Muscle layer of duodenum (tissue), 2 donors: ENCODE results near the gene GASK1A.

Experiments used
- H3K27ac ChIP-seq: one replicate; pipeline ENCODE4 v1.7.0; 2013; ENCODE audit warnings: mild to moderate bottlenecking, low read length
- H3K27me3 ChIP-seq: one replicate; pipeline ENCODE4 v1.7.0; 2013; ENCODE audit warnings: low read depth, mild to moderate bottlenecking, control low read depth, low read length
- H3K36me3 ChIP-seq, 2 donors: one replicate each; pipeline ENCODE4 v1.7.0; 2013; ENCODE audit warnings: low read length in 2 of 2, control low read depth in 1 of 2, mild to moderate bottlenecking in 1 of 2; ENCODE audit not compliant: insufficient read depth in 2 of 2, control insufficient read depth in 1 of 2
- H3K4me1 ChIP-seq, 2 donors: one replicate each; pipeline ENCODE4 v1.7.0; 2013; ENCODE audit warnings: low read length in 2 of 2, mild to moderate bottlenecking in 2 of 2, control low read depth in 1 of 2, moderate library complexity in 1 of 2; ENCODE audit not compliant: insufficient read depth in 2 of 2, control insufficient read depth in 1 of 2
- H3K4me3 ChIP-seq, 2 donors: one replicate each; pipeline ENCODE4 v1.7.0; 2013; ENCODE audit warnings: low read length in 2 of 2, low read depth in 1 of 2, mild to moderate bottlenecking in 1 of 2
- H3K9me3 ChIP-seq, 2 donors: one replicate each; pipeline ENCODE4 v1.7.0; 2013; ENCODE audit warnings: low read length in 2 of 2, control low read depth in 1 of 2, mild to moderate bottlenecking in 1 of 2; ENCODE audit not compliant: control insufficient read depth in 1 of 2
- donor health status: healthy.

GASK1A gene

DNA sequence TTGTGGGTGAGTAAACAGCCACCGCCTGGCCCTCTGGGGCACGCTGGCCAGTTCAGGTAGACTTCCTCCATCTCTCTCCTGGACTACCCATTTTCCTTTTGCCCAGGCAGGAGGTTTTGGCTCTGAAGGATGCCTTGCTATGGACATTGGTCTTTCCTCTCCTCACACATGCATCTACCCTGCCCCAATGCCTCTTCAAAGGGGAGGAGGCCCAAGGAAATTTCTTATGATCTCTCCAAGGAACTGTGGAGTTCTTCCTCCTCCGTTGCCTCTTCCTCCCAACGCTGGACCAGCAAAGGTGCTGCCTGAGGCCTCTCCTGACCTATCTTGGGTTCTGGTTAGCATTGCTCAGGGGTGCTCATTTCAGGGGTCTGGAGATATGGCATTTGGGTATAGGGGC, 93.2 kb downstream of the GASK1A start:
- no peaks in the 10 kb centered on the region for H3K4me1 ChIP-seq
- H3K27ac ChIP-seq: no peak overlapping the region
- H3K36me3 ChIP-seq: no peaks in the 10 kb centered on the region
- no peaks in the 10 kb centered on the region for H3K9me3 ChIP-seq
- H3K4me3 ChIP-seq: no peak overlapping the region
- no peaks in the 10 kb centered on the region for H3K27me3 ChIP-seq

GRCh38 chr3:43073116-43073835, 94.2 kb downstream of the GASK1A start:
- Histone ChIP-seq H3K4me3 (no peak overlapping the region), H3K4me1 (no peaks in the 10 kb centered on the region), H3K9me3 (no peaks in the 10 kb centered on the region), H3K27me3 (no peaks in the 10 kb centered on the region), H3K36me3 (no peaks in the 10 kb centered on the region), H3K27ac (no peak overlapping the region)

DNA sequence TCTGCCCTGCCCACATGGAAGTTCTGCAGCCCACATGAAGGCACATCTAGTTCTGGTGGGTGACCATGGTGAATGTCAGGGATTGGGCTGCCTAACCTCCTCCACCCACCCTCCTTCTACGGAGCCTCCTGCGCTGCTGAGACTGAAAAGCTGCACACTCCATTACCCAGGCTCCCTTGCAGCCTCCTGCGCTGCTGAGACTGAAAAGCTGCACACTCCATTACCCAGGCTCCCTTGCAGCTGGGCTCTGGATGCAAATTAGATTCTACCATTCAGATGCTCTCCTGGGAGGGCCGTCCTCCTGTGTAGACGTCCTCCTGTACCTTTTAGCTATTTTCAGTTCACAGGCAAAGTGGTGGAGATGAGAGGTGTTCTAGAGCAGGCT, 94.7 kb downstream of the GASK1A start:
- H3K9me3 ChIP-seq: no peaks in the 10 kb centered on the region
- H3K27me3 ChIP-seq: no peaks in the 10 kb centered on the region
- H3K4me1 ChIP-seq: no peaks in the 10 kb centered on the region
- peaks cover 0 to 2% of the 10 kb centered on the region in 2 donors for H3K36me3 ChIP-seq
- no peak overlapping the region for H3K4me3 ChIP-seq
- H3K27ac ChIP-seq: no peak overlapping the region

GRCh38 chr3:43074482-43074881, 95.4 kb downstream of the GASK1A start:
- Histone ChIP-seq H3K9me3 (no peaks in the 10 kb centered on the region), H3K27me3 (no peaks in the 10 kb centered on the region), H3K36me3 (peaks cover 0 to 9% of the 10 kb centered on the region in 2 donors), H3K4me1 (no peaks in the 10 kb centered on the region), H3K4me3 (no peak overlapping the region), H3K27ac (no peak overlapping the region)

GRCh38 chr3:43074901-43075689, 96.0 kb downstream of the GASK1A start:
- Histone ChIP-seq H3K4me1 (no peaks in the 10 kb centered on the region), H3K9me3 (no peaks in the 10 kb centered on the region), H3K36me3 (peaks cover 0 to 15% of the 10 kb centered on the region in 2 donors), H3K27me3 (no peaks in the 10 kb centered on the region), H3K27ac (no peak overlapping the region), H3K4me3 (no peak overlapping the region)

DNA sequence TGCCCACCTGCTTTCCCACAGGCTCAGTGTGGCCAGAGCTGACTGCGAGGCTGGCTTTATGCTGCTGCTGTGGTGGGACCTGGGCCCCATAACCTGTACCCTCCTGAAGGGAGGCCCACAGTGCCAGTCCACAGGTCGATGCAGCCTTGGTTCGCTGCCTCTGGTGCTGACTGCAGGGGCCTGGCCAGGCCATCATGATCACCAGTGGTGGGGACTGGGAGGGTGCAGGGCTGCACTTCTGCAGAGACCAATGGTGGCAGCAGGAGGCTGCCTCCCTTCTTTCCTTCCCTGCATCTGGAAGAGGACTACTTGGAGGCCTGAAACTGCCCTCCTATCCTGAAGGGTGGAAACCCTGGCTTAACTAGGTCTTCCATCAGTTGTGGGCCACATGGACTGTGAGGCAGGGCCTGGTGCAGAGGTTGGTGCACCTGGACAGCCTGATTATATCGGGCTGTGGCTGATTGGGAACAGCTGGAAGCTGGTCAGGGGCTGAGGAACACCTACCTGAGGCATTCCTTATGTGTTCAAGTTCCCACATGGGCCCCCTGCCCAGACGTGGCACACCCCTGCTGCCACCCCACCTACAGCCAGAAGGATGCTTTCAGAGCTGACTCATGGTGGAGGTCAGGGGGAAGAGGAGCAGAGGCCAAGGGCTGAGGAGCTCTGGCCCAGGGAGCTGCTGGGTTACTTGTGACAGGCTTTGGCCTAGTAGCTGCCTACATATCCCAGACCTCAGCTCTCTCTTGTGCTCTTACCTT, 97.0 kb downstream of the GASK1A start:
- Histone ChIP-seq H3K27ac (no peak overlapping the region), H3K9me3 (no peaks in the 10 kb centered on the region), H3K36me3 (peaks cover 0 to 25% of the 10 kb centered on the region in 2 donors), H3K27me3 (no peaks in the 10 kb centered on the region), H3K4me3 (no peak overlapping the region), H3K4me1 (no peaks in the 10 kb centered on the region)

DNA sequence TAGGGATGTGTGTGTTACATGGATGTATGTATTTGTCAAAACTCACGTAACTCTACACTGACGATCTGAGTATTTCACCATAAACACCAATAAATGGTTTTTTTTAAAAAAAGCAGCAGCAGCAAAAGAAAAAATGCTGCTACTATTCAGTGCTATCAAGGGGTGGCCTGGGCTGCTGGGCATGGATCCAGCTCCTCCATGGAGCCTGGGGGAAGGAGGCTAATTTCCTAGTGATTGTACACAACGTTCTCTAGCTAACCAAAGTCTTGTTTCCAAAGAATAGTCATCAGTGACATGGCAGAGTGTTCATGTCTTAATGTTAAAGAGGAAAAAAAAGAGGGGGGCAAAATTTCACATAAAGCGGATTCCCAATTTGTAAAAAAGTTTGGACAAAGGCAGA, 97.7 kb downstream of the GASK1A start:
- no peak overlapping the region for H3K27ac ChIP-seq
- H3K27me3 ChIP-seq: no peaks in the 10 kb centered on the region
- peaks cover 0 to 32% of the 10 kb centered on the region in 2 donors for H3K36me3 ChIP-seq
- no peak overlapping the region for H3K4me3 ChIP-seq
- no peaks in the 10 kb centered on the region for H3K9me3 ChIP-seq
- no peaks in the 10 kb centered on the region for H3K4me1 ChIP-seq

GRCh38 chr3:43077261-43077660, 98.2 kb downstream of the GASK1A start:
- no peak overlapping the region for H3K27ac ChIP-seq
- H3K27me3 ChIP-seq: no peaks in the 10 kb centered on the region
- H3K9me3 ChIP-seq: no peaks in the 10 kb centered on the region
- H3K4me1 ChIP-seq: no peaks in the 10 kb centered on the region
- no peak overlapping the region for H3K4me3 ChIP-seq
- H3K36me3 ChIP-seq: peaks cover 0 to 32% of the 10 kb centered on the region in 2 donors

DNA sequence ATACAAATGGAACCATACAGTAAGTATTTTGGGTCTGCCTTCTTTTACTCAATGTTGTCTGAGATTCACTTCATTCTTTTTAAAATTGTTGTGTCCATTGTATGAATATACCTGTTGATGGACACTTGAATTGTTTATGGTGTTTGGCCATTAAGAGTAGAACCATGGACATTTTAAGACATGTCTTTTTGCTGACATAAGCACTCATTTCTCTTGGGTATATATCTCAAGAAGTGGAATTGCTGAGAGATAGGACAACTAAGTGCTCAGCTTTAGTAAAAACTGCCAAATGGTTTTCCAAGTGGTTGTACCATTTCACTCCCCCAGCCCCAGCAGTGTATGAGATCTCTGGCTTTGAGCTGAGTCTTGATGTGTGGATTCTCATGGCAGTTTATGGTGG, 98.6 kb downstream of the GASK1A start:
- Histone ChIP-seq H3K4me1 (no peaks in the 10 kb centered on the region), H3K36me3 (peaks cover 0 to 32% of the 10 kb centered on the region in 2 donors), H3K27me3 (no peaks in the 10 kb centered on the region), H3K27ac (no peak overlapping the region), H3K4me3 (no peak overlapping the region), H3K9me3 (no peaks in the 10 kb centered on the region)

DNA sequence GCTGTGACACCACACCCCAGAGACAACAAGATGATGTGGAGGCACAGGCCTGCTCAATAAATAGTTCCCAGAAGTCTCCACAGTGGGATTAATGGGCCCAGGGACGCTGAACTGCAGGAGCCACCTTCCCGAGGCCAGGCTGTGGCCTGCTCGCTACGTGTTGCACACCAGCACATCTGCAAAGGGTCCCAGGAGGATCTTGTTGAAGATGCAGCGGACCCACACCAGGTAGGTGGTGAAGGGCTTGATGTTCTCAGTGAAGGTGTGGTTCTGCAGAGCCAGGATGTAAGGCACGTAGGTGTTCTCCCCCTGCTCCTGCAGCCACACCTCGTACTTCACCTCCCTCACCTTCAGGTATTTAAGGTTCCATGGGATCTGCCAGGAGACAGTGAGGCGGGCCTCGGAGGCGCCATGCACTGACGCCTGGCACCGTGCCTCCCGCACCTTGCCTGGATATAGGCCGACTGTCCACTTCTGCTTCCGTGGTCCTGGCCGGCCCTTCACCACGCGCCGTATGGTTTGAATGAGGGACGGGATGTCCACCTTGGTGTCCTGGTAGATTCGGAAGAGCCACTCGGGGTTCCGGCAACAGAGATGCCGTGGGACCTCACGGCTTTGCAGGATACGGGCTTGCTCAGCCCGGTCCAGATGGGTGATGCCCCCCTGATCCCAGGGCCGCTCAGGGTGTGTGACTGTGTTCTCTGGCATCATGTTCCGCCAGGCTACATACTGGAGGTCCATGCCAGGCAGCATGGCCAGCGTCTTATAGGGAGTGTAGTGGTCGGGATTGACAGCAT, 100.6 kb downstream of the GASK1A start:
- Histone ChIP-seq H3K9me3 (no peaks in the 10 kb centered on the region), H3K4me1 (no peaks in the 10 kb centered on the region), H3K36me3 (peaks cover 0 to 32% of the 10 kb centered on the region in 2 donors), H3K27me3 (no peaks in the 10 kb centered on the region), H3K4me3 (no peak overlapping the region), H3K27ac (no peak overlapping the region)
